NCI-H510A (cell line): ENCODE measurements around the gene VSX1.

Experiments
- DNase-seq: peaks from one replicate; lab custom pipeline; 2025; lab: John Stamatoyannopoulos, UW

The VSX1 gene

DNA sequence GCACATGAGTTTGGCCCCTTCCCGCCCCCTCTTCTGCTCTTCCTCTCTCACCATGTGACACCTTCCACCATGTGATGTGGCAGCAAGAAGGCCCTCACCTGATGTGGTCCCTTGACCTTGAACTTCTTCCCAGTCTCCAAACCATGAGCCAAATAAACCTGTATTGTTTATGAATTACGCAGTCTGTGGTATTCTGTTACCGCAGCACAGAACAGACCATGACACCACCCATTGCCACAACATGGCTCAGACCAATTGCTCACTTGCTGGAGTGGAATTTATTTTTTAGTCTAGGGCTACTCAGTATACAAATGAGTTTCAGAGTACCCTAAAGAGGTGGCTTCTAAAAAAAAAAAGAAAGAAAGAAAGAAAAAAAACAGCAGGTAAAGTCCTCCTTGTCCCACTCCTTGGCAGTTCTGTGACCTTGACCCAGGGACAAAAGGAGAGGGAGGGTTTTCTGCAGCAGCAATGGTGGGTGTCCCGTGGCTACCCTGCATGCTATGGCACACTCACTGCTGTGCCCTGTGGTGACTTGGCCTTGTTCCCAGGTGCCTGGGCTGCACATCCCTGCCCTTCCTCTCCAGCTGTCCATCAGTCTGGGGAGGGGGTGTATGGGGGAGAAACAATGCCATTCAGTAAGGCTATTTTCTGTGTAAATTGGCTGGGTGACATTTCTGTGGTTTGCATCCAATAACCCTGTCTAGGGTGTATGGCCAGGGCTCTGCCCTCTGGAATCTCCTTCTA is 5.4 kb upstream of the VSX1 start:
- DNase-seq, result no peak

DNA sequence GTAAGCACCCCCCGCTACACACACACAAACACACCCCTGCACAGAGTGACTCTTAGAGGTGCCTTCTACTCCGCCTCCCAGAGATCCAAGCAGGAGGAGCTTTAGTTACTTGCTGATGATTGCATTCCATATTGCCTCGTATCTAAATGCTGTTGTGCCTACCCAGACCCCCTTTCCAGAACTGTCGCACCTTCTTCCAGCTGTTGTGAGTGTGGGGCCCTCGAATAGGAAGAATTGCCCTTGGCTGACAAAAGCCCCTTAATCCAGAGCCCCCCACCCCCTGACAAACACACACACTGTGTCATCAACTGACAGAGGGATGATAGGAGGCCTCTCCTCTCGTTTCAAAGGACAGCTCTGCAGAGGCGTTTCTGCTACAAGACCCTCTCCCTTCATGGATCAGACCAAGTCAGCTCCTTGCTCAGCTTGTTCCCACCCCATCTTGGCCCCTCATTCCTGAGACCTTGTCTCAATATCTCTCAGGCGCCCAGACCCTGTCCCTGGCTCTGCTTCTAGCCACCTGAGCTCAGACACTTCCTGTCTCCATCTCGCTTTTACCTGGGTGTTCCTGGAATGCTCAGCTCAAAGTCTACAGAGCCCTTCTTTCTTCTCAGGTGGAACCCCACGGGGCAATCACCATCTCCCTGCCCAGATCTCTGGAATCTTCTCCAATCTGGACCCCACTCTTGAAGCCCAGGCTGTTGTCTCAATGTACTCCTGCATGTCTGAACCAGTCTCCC is 4.0 kb upstream of the VSX1 start:
- DNase-seq, result no peak

DNA sequence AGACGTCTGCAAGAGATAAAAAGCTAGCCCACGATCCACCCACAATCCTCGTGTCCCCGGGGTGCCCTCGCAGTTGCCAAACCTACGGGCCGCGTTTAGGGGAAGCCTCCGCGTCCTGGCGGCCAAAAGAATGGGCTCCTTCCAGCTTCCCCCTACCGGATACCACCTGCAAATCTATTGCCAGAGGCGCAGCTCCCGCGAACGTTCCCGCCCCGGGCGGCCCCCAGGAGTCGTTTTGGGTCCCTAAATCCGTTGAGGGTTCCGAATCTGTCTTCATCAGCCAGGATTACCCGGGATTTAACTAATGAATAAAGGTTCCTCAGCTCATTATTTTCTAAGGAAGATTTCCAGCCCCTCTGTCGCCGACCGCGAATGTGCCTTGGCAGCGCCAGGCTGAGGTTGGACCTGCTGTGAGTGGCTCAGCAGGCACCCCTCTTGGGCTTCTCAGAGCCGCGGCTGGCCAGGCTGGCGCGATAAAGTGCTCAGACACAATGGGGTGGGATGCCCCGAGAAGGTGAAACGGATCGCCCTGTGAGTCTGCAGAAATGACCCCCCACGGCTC is 2.8 kb upstream of the VSX1 start:
- no peak for DNase-seq

DNA sequence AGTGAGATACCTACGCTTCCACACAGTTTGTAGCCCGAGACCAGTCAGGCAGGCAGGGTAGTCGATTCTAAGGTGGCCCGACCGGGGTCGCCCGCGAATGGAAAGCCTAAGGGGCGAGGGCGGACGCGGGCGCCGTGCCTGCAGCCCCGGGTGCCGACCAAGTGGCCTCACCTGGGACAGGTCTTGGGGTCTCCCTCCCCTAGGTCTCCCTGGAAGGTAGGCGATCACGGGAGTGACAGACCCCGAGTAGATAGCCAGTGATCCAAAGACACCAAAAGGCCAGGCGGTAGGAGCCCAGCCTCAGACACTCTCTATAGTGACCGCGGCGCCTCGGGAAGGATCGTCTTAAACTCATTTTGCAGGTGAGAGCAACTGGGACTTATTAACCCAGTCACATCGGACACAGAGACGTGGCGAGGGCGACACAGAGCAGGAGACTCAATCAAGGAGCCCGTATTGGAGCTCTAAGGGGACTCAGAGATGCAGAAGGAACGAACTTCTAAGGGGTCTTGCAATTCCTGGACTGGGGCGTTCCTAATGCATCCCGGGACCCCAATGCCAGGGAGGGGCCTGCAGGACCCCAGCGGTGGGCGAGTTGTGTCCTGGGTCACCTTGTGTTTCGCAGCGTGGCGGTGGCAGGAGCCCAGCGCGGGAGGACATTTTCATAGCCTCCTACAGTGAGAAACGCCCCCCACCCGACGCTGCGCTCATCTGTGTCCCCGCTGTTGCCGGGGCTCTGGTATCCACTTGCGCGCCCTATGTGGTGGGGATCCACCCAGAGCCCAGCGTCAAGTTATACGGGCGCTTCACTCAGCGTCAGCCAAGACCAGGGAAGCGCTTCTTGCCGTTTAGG is 2.1 kb upstream of the VSX1 start:
- no peak for DNase-seq

DNA sequence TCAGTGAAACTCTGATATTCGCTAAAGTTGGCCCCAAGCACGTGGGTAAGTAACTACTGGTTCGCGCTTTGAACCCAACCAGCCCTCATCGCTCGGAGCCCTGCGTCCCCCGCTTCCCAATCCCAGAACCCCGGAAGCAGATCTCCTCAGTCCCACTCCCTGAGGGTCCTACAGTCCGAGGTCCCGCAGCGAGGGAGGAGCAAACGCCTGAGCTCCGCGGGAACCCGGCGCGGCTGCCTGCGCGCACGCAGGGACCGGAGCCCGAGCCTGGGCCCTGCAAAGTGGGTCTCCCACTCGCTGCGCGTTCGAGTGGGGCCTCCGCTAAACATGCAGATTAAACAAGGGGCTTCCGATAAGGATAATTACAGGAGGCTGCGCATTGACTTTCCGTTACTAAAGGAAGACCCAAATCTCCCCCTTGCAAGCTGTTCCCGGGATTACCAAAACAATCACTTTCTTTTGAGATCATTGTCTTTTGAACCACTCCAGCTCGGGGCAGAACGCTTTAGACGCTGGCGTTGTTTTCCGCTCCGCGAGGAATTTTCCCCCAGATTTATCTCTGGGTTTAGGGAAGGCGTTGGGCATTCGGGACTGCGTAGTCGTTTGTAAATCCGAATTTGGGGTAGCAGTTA is 1.3 kb upstream of the VSX1 start:
- DNase-seq, result no peak

DNA sequence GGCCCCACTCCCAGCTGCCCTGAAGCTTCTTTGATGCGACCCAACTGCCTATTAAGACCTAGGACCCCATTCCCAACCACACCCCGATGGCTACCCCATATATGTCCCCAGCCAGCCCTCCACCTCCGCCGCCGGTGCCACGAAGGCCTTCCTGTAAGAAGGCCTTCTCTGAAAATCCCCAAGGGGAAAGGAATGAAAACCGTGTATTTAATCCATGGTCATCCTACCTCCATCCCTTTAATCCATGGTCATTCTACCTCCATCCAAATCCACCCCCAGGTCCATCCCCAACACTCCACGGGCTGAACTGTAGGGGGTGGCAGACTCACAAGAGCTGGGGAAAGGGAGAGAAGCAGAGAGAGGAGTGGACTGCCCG is 545 bp upstream of the VSX1 start:
- DNase-seq, result no peak

DNA sequence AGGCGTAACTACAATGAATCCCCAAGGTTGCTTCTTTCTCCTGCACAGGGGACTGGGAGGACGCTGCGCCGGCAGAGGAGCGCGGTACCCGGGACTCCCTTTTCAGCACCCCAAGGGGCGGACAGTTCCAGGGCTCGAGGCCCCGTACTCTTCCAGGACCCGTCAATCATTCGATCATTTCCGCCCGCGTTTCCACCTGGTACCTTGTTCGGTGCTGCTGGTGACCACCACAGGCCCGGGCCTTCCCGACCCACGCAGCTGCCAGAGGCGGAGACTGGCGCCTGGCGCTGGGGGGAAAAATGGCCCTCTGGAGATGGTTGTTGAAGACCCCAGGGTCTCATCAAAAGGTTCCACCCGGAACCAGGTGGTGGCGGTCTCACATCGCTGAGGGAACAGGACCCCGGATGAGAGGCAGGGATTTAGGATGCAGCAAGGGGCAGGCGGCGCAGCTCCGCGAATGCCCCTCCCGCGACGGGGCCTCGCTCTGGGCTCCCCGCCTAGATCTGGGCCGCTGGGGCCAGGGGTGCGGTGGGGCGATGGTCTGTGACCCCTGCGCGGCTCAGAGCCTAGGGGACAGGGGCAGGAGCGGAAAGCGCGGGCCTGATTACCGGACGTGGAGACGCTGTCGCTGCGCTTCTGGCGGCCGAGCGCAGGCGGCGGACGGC is 744 bp downstream of the VSX1 start:
- DNase-seq, result no peak

DNA sequence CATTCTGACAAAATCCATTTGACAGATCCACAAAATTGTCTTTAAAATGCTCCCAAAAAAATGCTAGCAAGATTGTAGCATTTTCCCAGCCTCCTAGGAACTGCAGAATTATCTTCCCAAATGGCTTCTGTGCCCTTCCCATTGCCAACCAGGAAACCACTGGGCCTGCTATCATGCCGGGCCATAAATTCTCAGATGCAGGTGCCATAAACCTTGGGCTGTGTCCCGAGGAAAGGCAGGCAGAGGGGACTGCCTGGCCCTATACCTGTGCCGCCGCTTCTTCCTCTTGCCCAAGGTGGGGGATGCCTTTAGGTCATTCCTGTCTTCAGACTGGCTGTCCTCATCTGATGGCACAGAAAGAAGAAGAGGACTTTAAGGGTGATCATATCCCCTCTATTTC is 2.8 kb downstream of the VSX1 start:
- DNase-seq, result no peak

DNA sequence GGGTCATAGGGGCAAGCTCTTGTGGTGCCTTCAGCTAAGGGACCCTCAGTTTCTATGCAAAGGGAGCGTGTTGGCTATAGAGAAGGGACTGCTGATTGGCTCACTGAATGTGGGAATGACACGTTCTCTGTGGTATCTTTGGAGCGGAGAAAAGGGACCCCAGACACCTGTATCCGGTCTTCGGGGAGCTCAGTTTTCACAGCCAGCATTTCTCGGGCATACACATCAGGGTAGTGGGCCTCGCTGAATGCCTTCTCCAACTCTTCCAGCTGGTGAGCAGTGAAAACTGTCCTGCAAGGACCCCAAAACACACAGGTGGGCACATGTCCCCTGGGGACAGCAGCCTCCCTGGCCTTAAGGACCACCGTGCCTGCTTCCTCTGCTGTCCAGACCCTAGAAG is 3.3 kb downstream of the VSX1 start:
- DNase-seq, result no peak

DNA sequence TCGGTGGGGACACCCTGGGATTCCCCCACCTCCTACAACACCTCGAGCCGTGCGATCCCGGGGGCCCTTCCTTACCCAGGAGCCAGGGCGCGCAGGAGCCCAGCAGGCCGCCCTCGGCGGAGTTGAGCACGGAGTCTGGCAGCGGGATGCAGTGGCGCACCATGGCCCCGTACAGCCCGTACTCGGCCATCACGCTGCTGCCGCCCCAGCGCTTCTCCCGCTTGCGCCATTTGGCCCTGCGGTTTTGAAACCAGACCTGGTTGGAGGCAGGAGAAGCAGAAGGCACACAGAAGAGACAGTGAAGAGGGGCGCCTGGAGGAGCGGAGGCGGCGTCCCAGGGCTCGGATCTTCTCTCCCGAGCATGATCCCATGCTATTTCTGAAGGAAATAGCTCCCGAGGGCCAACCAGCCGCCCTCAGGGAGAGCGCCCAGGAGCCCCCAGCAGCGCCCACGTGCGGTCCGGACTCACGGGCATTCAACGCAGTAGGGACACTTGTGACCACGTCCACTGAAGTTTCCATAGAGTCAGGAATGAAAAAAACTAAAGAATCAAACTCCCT is 4.3 kb downstream of the VSX1 start:
- no peak for DNase-seq

DNA sequence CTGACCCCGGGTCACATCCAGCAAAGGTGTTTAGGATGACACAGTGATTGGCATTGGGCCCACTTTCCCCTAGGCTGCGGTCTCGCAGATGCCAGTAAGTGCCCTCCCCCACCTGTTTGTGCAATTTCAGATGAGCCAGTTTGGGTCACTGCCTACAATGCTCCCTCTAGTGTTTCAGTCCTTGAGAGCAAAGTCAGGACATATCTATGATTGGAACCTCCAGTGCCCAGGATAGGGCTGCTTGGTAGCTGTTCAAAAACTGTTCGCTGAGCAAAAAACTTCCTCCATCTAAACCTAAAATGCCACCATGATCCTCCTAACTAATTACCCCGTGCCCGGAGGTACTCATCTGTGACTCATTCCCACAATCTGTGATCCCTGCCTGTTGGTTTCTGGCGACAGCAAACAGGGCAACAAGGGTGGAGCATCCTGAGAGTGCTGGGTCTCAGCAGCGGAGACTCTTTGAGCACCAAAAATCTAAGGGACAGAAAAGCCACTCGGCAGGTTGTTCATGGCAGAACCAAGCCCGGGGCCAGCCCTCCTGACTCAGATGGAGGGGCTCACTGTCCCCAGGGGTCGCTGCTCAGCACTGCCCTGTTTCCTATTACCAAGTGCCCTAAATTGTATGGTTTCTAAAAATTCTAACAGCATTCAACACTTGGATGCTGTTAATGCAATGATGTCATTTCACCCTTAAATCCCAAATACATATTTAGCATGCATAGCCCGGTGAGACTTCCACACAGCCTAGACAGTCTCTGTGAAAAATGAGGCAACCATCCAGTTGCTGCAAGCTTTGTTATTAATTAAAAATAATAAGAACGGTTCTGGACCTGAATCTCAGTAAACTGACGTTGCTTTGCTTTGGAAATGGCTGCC is 5.0 kb downstream of the VSX1 start:
- DNase-seq, result peak; percentile 84

DNA sequence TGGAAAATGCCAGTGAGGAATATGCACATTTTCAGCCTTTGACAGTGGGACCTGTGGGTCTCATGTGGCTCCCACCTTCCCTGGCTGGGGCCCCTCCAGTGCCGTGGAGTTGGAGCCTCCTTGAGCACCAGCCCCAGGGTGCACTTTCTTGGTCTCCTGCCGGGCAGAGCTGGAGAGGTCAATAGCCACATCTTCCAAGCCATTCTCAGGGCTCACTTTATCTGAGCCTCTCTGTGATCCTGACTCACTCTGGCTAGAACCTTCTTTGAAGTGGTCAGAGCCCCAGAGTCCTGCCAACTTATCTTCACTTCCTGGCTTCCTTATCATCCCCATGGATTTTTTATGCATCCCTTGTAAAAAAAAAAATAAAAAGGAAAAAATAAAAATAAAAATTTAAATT is 5.7 kb downstream of the VSX1 start:
- DNase-seq, result no peak

DNA sequence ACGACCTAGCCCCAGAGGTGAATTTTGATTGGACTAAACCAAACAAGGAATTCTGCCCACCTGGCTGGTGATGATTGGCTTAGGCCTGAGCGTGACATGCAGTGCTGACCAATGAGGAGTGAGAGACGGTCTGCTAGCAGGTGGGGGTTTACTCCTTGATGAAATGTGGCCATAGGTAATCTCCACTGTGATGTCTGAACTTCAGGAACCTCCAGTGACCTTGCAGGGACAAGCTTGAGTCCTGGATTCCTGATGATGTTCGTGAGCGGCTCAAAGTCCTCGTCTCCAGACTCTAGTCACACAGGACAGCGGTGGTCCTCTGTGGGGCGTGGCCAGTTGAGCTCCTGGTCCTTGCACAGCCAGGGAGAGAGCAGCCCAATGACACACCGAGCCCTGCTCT is 8.4 kb downstream of the VSX1 start:
- no peak for DNase-seq

DNA sequence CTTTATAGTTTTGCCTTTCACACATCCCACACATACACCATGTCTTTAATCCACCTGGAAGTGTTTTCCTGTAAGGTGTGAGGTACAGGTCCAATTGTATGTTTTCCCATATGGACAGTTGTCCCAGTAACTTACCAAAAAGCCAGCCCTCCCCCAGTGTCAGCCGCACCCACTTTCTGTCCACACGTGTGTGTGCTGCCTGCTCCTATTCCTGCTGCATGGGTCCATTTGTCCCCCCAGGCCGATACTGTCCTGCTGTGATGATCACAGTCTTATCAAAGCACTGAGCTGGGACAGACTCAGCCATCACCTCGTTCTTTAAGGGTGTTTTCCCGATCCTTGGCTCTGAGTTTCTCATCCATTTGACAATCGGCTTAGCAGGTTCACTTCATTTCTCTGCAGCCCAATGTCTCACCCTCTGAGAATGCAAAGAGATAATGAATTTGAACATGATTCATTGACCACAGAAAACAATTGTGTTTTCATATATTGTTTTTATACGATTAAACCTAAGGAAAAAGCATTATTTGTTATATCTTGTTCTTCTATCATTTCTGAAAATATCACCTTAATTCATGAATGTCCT is 9.6 kb downstream of the VSX1 start:
- DNase-seq, result no peak

DNA sequence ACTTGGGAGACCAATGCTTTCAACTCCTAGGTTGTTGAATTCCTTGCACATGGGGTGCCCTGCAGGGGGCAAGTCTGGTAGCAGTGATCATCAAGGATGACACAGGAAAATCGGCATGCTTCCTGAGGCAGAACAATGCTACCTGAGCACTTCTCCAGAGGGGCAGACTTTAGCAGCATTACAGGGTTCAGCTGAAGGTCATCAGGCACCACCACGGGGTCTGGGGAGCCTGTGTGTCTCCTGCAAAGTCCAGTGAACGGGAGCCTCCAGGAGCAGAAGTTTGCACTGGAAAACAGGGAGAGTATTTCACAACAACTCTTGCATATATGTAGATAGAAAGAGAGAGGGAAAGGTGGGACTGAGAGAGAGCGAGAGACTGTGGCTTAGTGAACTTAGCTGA is 10.2 kb downstream of the VSX1 start:
- no peak for DNase-seq

DNA sequence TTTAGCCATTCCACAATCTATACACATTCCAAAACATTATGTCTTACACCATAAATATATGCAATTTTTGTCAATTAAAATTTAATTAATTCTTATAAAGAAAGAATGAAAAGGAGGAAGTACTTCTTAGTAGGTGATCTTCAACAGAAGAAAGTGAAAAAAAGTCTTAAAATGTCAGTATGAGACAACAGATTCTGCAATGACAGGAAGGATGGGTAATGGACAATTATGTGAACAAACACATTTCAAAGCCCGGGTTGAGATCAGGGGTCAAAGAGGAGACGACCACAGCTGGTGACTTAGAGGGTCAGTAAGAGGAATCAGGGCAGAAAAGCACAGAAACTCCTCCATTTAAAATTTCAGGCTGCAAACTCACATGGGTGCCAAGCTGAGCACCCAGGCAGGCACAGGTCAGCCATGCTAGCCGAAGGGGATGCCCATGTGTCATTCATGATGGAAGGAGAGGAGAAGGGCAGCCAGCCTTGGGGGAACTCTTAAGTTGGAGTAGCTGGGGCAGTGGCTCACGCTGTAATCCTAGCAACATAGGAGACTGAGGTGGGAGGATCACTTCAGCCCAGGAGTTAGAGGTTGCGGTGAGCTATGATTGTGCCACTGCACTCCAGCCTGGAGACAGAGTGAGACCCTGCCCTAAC is 11.0 kb downstream of the VSX1 start:
- DNase-seq, result no peak

DNA sequence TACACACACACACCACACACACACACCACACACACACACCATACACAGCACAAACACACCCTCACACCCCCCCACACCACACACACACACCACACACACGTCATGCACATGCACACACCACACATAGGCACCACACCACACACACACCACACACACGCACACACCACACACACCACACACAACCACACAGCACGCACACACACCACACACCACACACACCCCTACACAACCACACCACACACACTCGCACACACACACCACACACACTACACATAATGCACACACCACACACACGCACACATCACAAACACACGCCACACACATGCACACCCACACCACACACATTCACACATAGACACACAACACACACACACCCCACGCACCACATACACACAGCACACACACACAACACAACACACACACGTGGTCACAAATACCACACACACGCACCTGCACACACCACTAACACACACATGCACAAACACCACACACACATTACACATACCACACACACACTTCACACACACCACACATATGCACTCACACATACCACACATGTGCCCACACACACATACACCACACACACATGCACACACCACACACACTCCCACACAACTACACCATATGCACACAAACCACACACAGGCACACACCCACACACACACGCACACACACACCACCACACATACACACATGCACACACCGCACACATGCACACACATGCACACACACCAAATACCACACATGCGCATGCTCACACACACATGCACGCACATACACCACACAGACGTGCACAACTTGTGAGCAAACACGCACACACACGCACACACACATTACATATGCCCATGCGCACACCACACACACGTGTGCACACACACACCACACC is 14.6 kb downstream of the VSX1 start:
- DNase-seq, result no peak

DNA sequence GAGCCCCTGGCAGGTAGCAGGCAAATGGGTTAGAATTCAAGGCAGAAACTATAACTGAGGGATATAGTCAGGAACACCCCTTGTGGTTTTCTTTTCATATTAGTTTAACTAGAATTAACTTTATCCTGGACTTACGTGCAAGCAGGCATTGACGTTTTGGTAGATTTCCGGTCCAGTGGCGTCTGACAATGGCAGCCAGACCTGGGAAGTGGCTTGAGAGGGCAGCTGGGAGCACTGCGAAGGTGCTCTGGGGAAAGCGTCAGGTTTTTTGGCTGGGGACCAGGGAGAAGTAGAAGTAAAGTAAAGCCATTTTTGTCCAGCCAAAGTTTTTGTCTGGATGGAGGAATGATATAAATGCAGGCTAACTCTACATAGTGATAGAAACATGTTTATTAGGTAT is 15.6 kb downstream of the VSX1 start:
- no peak for DNase-seq
